Epithelial cell of esophagus (primary cell): ENCODE data around the gene MR1.

Source experiments
- DNase-seq: peaks from one replicate; pipeline ENCODE4 v3.0.0; 2010; ENCODE audit warnings: low read depth
- H3K4me3 ChIP-seq: 2 replicates; pipeline ENCODE4 v1.5.1; 2011; ENCODE audit warnings: mild to moderate bottlenecking, low read length, control low read depth
- CTCF ChIP-seq: IDR thresholded peaks from 2 replicates; pipeline ENCODE4 v1.5.1; 2011; ENCODE audit warnings: low read depth, mild to moderate bottlenecking, low read length, control low read depth, inconsistent platforms; ENCODE audit not compliant: insufficient read depth; ENCODE audit errors: missing control alignments

MR1 gene

DNA sequence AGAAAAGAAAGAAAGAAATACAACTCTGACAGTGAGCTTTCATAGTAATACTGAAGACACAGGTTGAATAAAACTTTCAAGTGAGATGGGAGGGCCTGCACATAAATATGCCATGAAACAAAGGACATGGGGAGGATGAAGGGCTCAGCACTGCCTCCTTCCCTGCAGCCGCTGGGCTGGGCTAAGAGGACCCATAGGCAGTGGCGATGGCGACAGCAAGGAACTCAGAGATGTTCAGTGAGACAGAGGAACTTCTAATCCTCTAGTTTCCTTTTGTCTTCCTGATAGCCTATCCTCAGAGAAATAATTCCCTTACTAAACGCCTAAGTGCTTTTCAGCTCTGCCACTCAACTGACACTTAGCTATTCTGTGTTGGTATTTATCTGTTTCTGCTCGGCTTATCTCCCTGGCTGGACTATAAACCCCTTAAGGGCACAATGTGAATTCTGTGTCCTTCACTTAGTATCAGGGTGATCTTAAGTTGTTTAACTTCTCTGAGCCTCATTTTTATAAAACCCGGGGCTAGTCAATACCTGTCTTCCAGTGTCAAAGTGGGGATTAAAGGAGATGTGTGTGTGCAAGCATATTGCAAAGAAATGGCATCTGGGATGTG lies 30.3 kb downstream of the MR1 start:
- TF ChIP-seq CTCF = no peak
- no peak for DNase-seq
- no peak overlapping the region for H3K4me3 ChIP-seq

DNA sequence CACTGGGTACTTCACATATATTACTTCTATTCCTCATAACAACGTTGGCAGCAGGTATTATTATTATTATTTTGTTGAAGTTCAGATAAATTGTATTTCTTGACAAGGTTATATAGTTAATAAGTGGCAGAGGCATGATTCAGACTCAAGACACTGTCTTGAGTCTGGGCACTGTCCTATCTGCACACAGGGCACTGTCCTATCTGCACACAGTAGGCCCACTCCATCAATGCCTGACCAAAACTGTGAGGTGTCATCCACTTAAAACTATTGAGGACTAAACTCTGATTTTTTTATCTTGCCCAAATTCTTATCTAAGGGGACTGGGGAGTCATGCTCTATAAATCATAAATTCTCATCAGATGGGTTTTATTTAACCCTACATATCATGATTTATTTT lies 30.9 kb downstream of the MR1 start:
- H3K4me3 ChIP-seq = no peak overlapping the region
- no peak for DNase-seq
- TF ChIP-seq CTCF = no peak

DNA sequence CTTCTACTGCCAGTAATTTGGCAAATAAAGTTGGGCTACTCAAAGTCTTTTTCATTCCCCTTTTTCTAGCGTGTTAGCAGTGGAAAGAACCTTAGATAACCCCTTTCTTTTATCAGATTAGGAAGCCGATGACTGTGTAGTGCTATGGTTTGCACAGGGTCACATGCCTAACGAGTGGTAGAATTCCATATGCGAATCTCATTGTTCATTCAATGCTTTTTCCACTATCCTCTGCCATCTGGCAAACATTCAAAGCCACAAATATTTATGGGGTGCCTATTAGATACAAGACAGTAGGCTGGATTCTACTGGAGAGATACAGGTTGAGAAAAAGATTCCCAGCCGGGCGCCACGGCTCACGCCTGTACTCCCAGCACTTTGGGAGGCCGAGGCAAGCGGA lies 39.9 kb downstream of the MR1 start:
- DNase-seq = peak; percentile 72
- no peak overlapping the region for H3K4me3 ChIP-seq
- no peak for TF ChIP-seq CTCF

GRCh38 chr1:181075766-181076350 lies 42.1 kb downstream of the MR1 start:
- TF ChIP-seq CTCF = no peak
- no peak for DNase-seq

GRCh38 chr1:181076852-181077251 lies 43.1 kb downstream of the MR1 start:
- no peak overlapping the region for H3K4me3 ChIP-seq
- TF ChIP-seq CTCF = no peak
- no peak for DNase-seq

More at GRCh38 chr1:181075766-181076350, 42.1 kb downstream of the MR1 start:
- H3K4me3 ChIP-seq = no peak overlapping the region

- peak; percentile 40 for DNase-seq
- H3K4me3 ChIP-seq = no peak overlapping the region
- no peak for TF ChIP-seq CTCF
Measured at GRCh38 chr1:181077576-181078242, 43.9 kb downstream of the MR1 start.
